ENCODE data around the gene ZNF883. TPM values are rescaled to one million over a fixed set of nuclear protein-coding genes. Genes with fewer than 3 reads are reported as not detected.

Gene ZNF883
- total and polyA plus RNA-seq, 9 of the 15 experiments (the other 6 are each of a cell fraction or from before 2014, with no cell fraction given) = 1.00 to 5.7 (median 3.7) TPM

GRCh38 chr9:113011911-113012381 lies at the start of gene ZNF883 (continued):
- TF ChIP-seq KLF1 (tag; IDR thresholded peaks at IDR 0.05) = no peak
- no peak for TF ChIP-seq ARID1B (IDR thresholded peaks at IDR 0.05)
- no peak for TF ChIP-seq NKRF (IDR thresholded peaks at IDR 0.05; ENCODE audit: borderline replicate concordance)
- peak; percentile 68 for TF ChIP-seq MGA (IDR thresholded peaks at IDR 0.05)
- TF ChIP-seq RAD51 (IDR thresholded peaks at IDR 0.05; ENCODE audit: borderline replicate concordance, low read depth) = no peak
- no peak for TF ChIP-seq SUPT5H (IDR thresholded peaks at IDR 0.05)
- no peak for TF ChIP-seq ZBTB26 (CRISPR knock-in tag; IDR thresholded peaks at IDR 0.05)
- peak in 2 of 3 experiments; percentile 62 to 72 for TF ChIP-seq YY1 (IDR thresholded peaks at IDR 0.05; ENCODE audit: borderline replicate concordance in 1 of 3, control insufficient read depth in 1 of 3, extremely low read depth in 1 of 3, insufficient read depth in 3 of 3, insufficient read length in 1 of 3, insufficient replicate concordance in 2 of 3, low read depth in 1 of 3, low read length in 2 of 3)
- no peak for TF ChIP-seq U2AF2 (optimal IDR thresholded peaks at IDR 0.05; ENCODE audit: low read depth, low read length)
- peak; percentile 21 to 46 for TF ChIP-seq E2F6 (IDR thresholded peaks at IDR 0.05; ENCODE audit: borderline replicate concordance in 1 of 2, extremely low read depth in 1 of 2, insufficient read depth in 1 of 2, insufficient read length in 1 of 2, low read depth in 1 of 2, low read length in 1 of 2, poor library complexity in 1 of 2, severe bottlenecking in 1 of 2)
- TF ChIP-seq TSC22D4 (tag; IDR thresholded peaks at IDR 0.05) = no peak

Measured in K562 (cell line).